Astrocyte (in vitro differentiated cells and primary cell): ENCODE measurements around the gene BEST2. TPM values are rescaled to one million over a fixed set of nuclear protein-coding genes. Genes with fewer than 3 reads are reported as not detected.

Experiments used
- DNase-seq: peaks from one replicate; pipeline ENCODE4 v3.0.0-alpha.2; 2010; ENCODE audit warnings: low read depth
- FAIRE-seq: peaks from 2 replicates; lab custom pipeline; 2011; peaks lifted over from hg19 to GRCh38; lab: Jason Lieb, UNC
- H2AFZ ChIP-seq: 2 replicates; pipeline ENCODE4 v1.6.0; 2012; ENCODE audit warnings: low read depth, low read length, inconsistent platforms
- H3K27ac ChIP-seq: 2 replicates; pipeline ENCODE4 v1.5.1; 2011; ENCODE audit warnings: low read depth, low read length, inconsistent platforms
- H3K27me3 ChIP-seq: 2 replicates; pipeline ENCODE4 v1.6.0; 2011; ENCODE audit warnings: low read length, inconsistent platforms; ENCODE audit not compliant: insufficient read depth
- H3K36me3 ChIP-seq: 2 replicates; pipeline ENCODE4 v1.5.1; 2011; ENCODE audit warnings: low read length, inconsistent platforms; ENCODE audit not compliant: insufficient read depth
- H3K4me1 ChIP-seq: 2 replicates; pipeline ENCODE4 v1.5.1; 2011; ENCODE audit warnings: low read length, inconsistent platforms; ENCODE audit not compliant: insufficient read depth
- H3K4me2 ChIP-seq: 2 replicates; pipeline ENCODE4 v1.6.0; 2012; ENCODE audit warnings: low read length, inconsistent platforms
- H3K4me3 ChIP-seq: 2 replicates; pipeline ENCODE4 v1.5.1; 2011; ENCODE audit warnings: low read depth, mild to moderate bottlenecking, low read length, inconsistent platforms; ENCODE audit not compliant: insufficient read depth
- H3K79me2 ChIP-seq: 2 replicates; pipeline ENCODE4 v1.6.0; 2012; ENCODE audit warnings: mild to moderate bottlenecking, low read length, inconsistent platforms; ENCODE audit not compliant: insufficient read depth
- H3K9ac ChIP-seq: 2 replicates; pipeline ENCODE4 v1.6.0; 2012; ENCODE audit warnings: mild to moderate bottlenecking, low read length, inconsistent platforms
- H3K9me3 ChIP-seq: 2 replicates; pipeline ENCODE4 v1.5.1; 2012; ENCODE audit warnings: low read depth, mild to moderate bottlenecking, low read length, inconsistent platforms; ENCODE audit not compliant: insufficient read depth
- H4K20me1 ChIP-seq: 2 replicates; pipeline ENCODE4 v1.6.0; 2012; ENCODE audit warnings: low read length, inconsistent platforms; ENCODE audit not compliant: insufficient read depth
- H3K27ac Mint-ChIP-seq: one replicate; pipeline ENCODE4 v1.8.0; 2021; ENCODE audit warnings: mild to moderate bottlenecking, mixed read lengths; ENCODE audit not compliant: unreplicated experiment
- H3K27me3 Mint-ChIP-seq: one replicate; pipeline ENCODE4 v1.8.0; 2021; ENCODE audit warnings: low read depth, mixed read lengths; ENCODE audit not compliant: unreplicated experiment
- H3K36me3 Mint-ChIP-seq: one replicate; pipeline ENCODE4 v1.8.0; 2021; ENCODE audit warnings: low read depth, mixed read lengths; ENCODE audit not compliant: unreplicated experiment
- H3K4me1 Mint-ChIP-seq: one replicate; pipeline ENCODE4 v1.8.0; 2021; ENCODE audit warnings: low read depth, mixed read lengths; ENCODE audit not compliant: unreplicated experiment
- H3K4me3 Mint-ChIP-seq: one replicate; pipeline ENCODE4 v1.8.0; 2021; ENCODE audit warnings: mild to moderate bottlenecking, moderate library complexity, mixed read lengths; ENCODE audit not compliant: unreplicated experiment
- H3K9me3 Mint-ChIP-seq: one replicate; pipeline ENCODE4 v1.8.0; 2021; ENCODE audit warnings: mild to moderate bottlenecking, mixed read lengths; ENCODE audit not compliant: unreplicated experiment
- EZH2 ChIP-seq: IDR thresholded peaks from 2 replicates; pipeline ENCODE4 v1.6.1; 2012; ENCODE audit warnings: mild to moderate bottlenecking, low read length, inconsistent platforms; ENCODE audit not compliant: insufficient read depth
- total RNA-seq: library from RNA; stranded (reverse); gene quantifications from 2 replicates; pipeline ENCODE4 v1.2.1, GENCODE V29; 2021
- TF ChIP-seq, protein P1 (sequence below): IDR thresholded peaks from 2 replicates; pipeline ENCODE4 v1.5.1; 2011; ENCODE audit warnings: low read depth, mild to moderate bottlenecking, inconsistent platforms, low read length, moderate library complexity; ENCODE audit not compliant: insufficient read depth

BEST2 gene
- total RNA-seq, 1 donor from 2014 or later: not detected

DNA sequence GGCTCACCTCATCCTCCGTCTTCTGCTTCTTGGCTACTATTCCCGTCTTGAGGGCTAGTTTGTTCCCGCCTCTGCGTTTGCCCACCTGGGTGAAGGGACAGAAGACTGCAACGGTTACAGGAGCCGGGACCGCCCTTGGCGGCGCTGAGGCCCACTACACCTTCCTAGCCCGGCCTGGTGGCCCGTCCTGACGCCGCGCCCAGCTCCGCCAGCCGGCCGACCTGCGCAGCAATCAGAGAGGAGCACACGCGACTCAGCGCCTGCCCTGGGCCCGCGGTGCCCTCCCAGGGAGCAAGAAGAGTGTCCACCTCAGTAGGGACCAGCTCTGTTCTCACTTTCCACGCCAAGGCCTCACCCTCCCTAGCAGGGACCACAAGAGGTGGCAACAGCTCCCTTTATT is 20.3 kb upstream of the BEST2 start:
- H3K36me3 ChIP-seq: peaks cover 19% of the 10 kb centered on the region
- no peak overlapping the region for H3K4me3 Mint-ChIP-seq
- H3K27ac ChIP-seq: no peak overlapping the region
- no peaks in the 10 kb centered on the region for H3K27me3 ChIP-seq
- FAIRE-seq (no peak), DNase-seq (no peak)
- H3K9me3 Mint-ChIP-seq: no peaks in the 10 kb centered on the region
- H3K4me2 ChIP-seq: peak overlapping the region; percentile 18
- H3K4me1 ChIP-seq: peaks cover 12% of the 10 kb centered on the region
- H3K27me3 Mint-ChIP-seq: no peaks in the 10 kb centered on the region
- peaks cover 55% of the 10 kb centered on the region for H4K20me1 ChIP-seq
- no peaks in the 10 kb centered on the region for H3K9me3 ChIP-seq
- H3K27ac Mint-ChIP-seq: no peak overlapping the region
- peaks cover 50% of the 10 kb centered on the region for H3K79me2 ChIP-seq
- H2AFZ ChIP-seq: no peak overlapping the region
- TF ChIP-seq EZH2: no peak
- TF ChIP-seq, protein P1, sequence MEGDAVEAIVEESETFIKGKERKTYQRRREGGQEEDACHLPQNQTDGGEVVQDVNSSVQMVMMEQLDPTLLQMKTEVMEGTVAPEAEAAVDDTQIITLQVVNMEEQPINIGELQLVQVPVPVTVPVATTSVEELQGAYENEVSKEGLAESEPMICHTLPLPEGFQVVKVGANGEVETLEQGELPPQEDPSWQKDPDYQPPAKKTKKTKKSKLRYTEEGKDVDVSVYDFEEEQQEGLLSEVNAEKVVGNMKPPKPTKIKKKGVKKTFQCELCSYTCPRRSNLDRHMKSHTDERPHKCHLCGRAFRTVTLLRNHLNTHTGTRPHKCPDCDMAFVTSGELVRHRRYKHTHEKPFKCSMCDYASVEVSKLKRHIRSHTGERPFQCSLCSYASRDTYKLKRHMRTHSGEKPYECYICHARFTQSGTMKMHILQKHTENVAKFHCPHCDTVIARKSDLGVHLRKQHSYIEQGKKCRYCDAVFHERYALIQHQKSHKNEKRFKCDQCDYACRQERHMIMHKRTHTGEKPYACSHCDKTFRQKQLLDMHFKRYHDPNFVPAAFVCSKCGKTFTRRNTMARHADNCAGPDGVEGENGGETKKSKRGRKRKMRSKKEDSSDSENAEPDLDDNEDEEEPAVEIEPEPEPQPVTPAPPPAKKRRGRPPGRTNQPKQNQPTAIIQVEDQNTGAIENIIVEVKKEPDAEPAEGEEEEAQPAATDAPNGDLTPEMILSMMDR: no peak
- no peak overlapping the region for H3K9ac ChIP-seq
- H3K36me3 Mint-ChIP-seq: peaks cover 14% of the 10 kb centered on the region
- H3K4me1 Mint-ChIP-seq: peaks cover 3% of the 10 kb centered on the region
- H3K4me3 ChIP-seq: no peak overlapping the region

DNA sequence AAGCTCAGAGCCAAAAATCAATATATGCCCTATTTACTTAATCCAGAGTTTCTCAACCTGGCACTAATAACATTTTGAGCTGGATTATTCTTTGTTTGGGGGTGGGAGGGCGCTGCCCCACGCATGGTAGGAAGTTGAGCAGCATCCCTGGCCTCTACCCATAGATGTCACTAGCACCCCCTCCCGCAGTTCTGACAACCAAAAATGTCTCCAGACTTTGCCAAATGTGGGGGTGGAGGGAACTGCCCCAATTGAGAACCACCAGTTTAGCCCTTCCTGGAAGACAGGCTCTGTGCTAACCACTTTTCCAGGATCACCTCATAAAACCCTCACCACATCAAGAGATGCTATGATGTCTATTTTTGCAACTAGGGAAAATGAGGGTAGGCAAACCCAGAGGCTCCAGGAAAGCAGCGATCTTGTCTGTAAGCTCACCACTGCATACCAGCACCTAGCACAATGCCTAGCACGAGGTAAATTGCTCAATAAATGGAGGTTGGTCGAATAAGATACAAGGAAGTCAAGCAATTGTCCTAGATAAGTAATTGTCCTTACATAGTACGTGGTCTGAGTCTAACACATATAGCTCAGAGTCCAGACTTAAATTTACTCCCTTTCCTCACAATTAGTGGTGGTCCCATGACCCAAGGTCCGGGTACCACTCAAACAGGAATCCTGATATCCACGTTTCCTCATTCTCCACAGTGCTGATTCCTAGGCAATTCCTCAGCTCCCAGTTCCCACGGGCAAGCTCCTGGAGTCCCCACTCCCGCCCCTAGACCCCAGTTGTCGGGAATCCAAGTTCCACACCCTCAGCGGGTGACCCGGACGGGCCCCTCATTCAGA is 18.0 kb upstream of the BEST2 start:
- peak overlapping the region; percentile 87 for H3K4me3 ChIP-seq
- H3K9me3 Mint-ChIP-seq: no peaks in the 10 kb centered on the region
- no peaks in the 10 kb centered on the region for H3K9me3 ChIP-seq
- peak overlapping the region; percentile 94 for H3K27ac ChIP-seq
- TF ChIP-seq, protein P1: peak; percentile 35
- no peak for TF ChIP-seq EZH2
- peaks cover 64% of the 10 kb centered on the region for H3K79me2 ChIP-seq
- H3K4me3 Mint-ChIP-seq: peak overlapping the region; percentile 97
- peaks cover 14% of the 10 kb centered on the region for H3K36me3 Mint-ChIP-seq
- FAIRE-seq: no peak
- no peaks in the 10 kb centered on the region for H3K27me3 Mint-ChIP-seq
- peaks cover 57% of the 10 kb centered on the region for H4K20me1 ChIP-seq
- H2AFZ ChIP-seq: peak overlapping the region; percentile 89
- H3K4me1 ChIP-seq: peaks cover 25% of the 10 kb centered on the region
- peaks cover 10% of the 10 kb centered on the region for H3K4me1 Mint-ChIP-seq
- peaks cover 21% of the 10 kb centered on the region for H3K36me3 ChIP-seq
- peak; percentile 54 for DNase-seq
- H3K27ac Mint-ChIP-seq: peak overlapping the region; percentile 97
- H3K4me2 ChIP-seq: peak overlapping the region; percentile 93
- H3K9ac ChIP-seq: peak overlapping the region; percentile 96
- H3K27me3 ChIP-seq: no peaks in the 10 kb centered on the region
